Small intestine (tissue), 7 donors: Measurements from ENCODE around the gene KCNH1. TPM values are rescaled to one million over a fixed set of nuclear protein-coding genes. Genes with fewer than 3 reads are reported as not detected.

ENCODE experiments used
- DNase-seq, 2 donors: peaks; one replicate each; pipeline versions ENCODE4 v3.0.0 to v3.0.0-alpha.2; 2013
- FAIRE-seq: peaks from 2 replicates; lab custom pipeline; 2012; peaks lifted over from hg19 to GRCh38; lab: Jason Lieb, UNC
- H3K27ac ChIP-seq, 3 donors: one replicate each; pipeline ENCODE4 v1.5.1; 2013; ENCODE audit warnings: low read length in 2 of 3, mild to moderate bottlenecking in 2 of 3, control low read depth in 1 of 3, inconsistent platforms in 1 of 3, low read depth in 1 of 3, moderate library complexity in 1 of 3
- H3K27me3 ChIP-seq, 3 donors: one replicate each; pipeline ENCODE4 v1.6.1; 2013; ENCODE audit warnings: low read length in 3 of 3, inconsistent platforms in 1 of 3; ENCODE audit not compliant: control insufficient read depth in 3 of 3, insufficient read depth in 3 of 3
- H3K36me3 ChIP-seq, 3 donors: one replicate each; pipeline ENCODE4 v1.6.1; 2013; ENCODE audit warnings: low read length in 3 of 3, inconsistent platforms in 1 of 3, low read depth in 1 of 3, mild to moderate bottlenecking in 1 of 3, moderate library complexity in 1 of 3; ENCODE audit not compliant: control insufficient read depth in 3 of 3, insufficient read depth in 2 of 3
- H3K4me1 ChIP-seq, 3 donors: one replicate each; pipeline ENCODE4 v1.6.1; 2013; ENCODE audit warnings: low read length in 2 of 3, inconsistent platforms in 1 of 3, low read depth in 1 of 3, mild to moderate bottlenecking in 1 of 3, moderate library complexity in 1 of 3; ENCODE audit not compliant: control insufficient read depth in 3 of 3, insufficient read depth in 2 of 3
- H3K4me3 ChIP-seq, 3 donors: one replicate each; pipeline ENCODE4 v1.5.1; 2013; ENCODE audit warnings: low read length in 3 of 3, control low read depth in 1 of 3, inconsistent platforms in 1 of 3, low read depth in 1 of 3, mild to moderate bottlenecking in 1 of 3, moderate library complexity in 1 of 3
- H3K9me3 ChIP-seq, 2 donors: one replicate each; pipeline ENCODE4 v1.6.1; 2013; ENCODE audit warnings: low read depth in 1 of 2, low read length in 1 of 2; ENCODE audit not compliant: control insufficient read depth in 2 of 2, insufficient read depth in 1 of 2
- WGBS, 3 donors: extraction: QIAGEN DNeasy Blood & Tissue Kit; methylation state at CpG; one replicate each; pipeline ENCODE4 v1.1.7; 2013; 5-methylcytosine and 5-hydroxymethylcytosine counted together
- polyA plus RNA-seq, 4 donors: library from polyadenylated mRNA; stranded (reverse) in 3 of 4; unstranded in 1 of 4; fragments of 200-250 nt in 3 of 4; fragments of 120-200 nt in 1 of 4; gene quantifications; one replicate each; pipeline versions ENCODE4 v1.2.1 to v1.2.3, GENCODE V29; 2013
- donor health status: healthy with polysubstance abuse.
- donor health status: control.
- donor health status: control.
- donor health status: Bipolar disorder and iron deficiency.
- donor health status: healthy.

Gene KCNH1
- polyA plus RNA-seq, 4 donors = 0.13 to 0.42 TPM; not detected in 2

DNA sequence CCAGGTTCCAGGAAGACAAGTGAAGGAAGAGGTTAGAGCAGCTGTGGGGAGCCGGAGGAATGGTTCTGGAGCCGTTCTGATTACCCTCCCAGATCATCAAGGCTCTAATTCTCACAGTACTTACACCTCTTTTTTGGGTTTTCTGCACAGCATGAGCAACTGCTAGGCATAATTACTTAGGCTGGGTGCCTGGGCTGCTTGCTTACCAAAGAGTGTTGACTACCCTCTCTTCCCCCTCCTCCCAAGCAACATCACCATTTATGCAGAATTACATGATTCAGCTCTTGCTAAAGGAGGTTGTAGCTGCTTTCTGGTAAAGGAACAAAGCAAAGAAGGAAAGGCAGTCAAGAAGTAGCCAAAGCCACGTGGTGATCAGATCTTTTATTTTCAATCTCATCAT, 397.2 kb downstream of the KCNH1 start:
- H3K27ac ChIP-seq = no peak overlapping the region
- no peaks in the 10 kb centered on the region for H3K9me3 ChIP-seq
- no peaks in the 10 kb centered on the region for H3K4me1 ChIP-seq
- FAIRE-seq (no peak), DNase-seq (no peak)
- H3K36me3 ChIP-seq = no peaks in the 10 kb centered on the region
- H3K4me3 ChIP-seq = no peak overlapping the region
- no peaks in the 10 kb centered on the region for H3K27me3 ChIP-seq
- WGBS, 3 donors = 34 to 54% (median 47%) methylated on average over 3 of the region's 3 CpGs

DNA sequence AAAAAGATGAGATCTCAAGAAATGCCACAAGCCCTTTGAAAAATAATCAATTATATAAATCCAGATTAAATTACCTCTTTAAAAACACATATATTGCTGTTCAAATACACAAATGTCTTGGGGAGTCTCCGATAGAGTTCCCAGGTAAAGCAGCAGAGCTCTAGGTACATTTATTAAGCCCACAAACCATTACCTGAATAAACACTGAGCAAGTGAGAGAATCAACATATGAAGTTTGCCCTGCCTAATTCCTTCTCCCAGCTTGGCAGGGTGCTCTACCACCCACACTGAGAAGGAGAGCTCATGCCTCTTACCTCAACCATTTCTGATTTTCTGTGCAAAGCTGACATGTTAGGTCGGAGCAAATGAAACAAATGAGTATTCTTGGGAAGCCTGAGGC, 402.4 kb downstream of the KCNH1 start:
- DNase-seq = no peak
- H3K36me3 ChIP-seq = no peaks in the 10 kb centered on the region
- WGBS, 3 donors = 65 to 86% (median 66%) methylated on average over 2 of the region's 2 CpGs
- H3K9me3 ChIP-seq = no peaks in the 10 kb centered on the region
- no peak for FAIRE-seq
- H3K27me3 ChIP-seq = no peaks in the 10 kb centered on the region
- H3K4me1 ChIP-seq = no peaks in the 10 kb centered on the region
- no peak overlapping the region for H3K27ac ChIP-seq
- no peak overlapping the region for H3K4me3 ChIP-seq

DNA sequence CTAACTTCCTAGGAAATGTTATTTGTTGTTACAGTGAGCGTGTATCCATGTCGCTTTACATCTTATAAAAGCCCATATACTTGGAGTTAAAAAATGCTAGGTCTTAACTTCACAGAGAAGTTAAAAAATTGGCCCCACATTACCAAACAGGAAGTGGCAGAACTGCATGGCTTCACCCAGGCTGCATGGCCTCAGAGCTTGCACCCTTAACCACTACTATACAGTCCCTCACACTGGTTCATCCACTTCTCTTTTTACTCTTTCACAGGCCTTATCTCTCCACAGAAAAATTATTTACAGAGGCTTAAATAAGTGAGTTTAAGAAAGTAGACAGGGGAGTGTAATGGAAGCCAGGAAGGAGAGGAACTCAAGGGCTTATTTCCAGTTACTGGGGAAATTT, 402.8 kb downstream of the KCNH1 start:
- Histone ChIP-seq H3K9me3 (no peaks in the 10 kb centered on the region), H3K27me3 (no peaks in the 10 kb centered on the region), H3K27ac (no peak overlapping the region), H3K4me1 (no peaks in the 10 kb centered on the region), H3K4me3 (no peak overlapping the region), H3K36me3 (no peaks in the 10 kb centered on the region)
- DNase-seq (no peak), FAIRE-seq (no peak)
- 83 to 93% (median 89%) methylated on average over 2 of the region's 2 CpGs for WGBS, 3 donors

DNA sequence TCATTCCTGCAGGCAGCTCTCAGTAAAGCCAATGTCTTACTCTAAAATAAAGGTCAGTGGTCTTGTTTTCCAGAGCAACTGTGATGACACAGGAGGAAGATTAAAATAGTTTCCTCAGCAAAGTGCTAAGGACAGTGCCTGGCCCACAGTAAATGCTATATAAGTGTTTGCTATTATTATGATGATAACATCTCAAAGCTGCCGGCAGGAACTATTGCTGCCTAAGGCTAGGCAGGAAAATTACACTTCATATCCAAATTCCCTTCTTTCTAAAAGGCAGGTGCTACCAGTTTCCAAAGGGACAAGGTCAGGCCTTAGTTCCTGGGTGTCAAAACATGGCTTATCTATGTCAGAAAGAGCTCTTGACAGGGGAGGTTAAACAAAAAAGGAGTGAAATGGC, 403.9 kb downstream of the KCNH1 start:
- WGBS, 3 donors = 57 to 75% (median 65%) methylated on average over 1 of the region's 1 CpG
- Histone ChIP-seq H3K36me3 (no peaks in the 10 kb centered on the region), H3K4me1 (no peaks in the 10 kb centered on the region), H3K4me3 (no peak overlapping the region), H3K9me3 (no peaks in the 10 kb centered on the region), H3K27ac (no peak overlapping the region), H3K27me3 (no peaks in the 10 kb centered on the region)
- FAIRE-seq (no peak), DNase-seq (no peak)

DNA sequence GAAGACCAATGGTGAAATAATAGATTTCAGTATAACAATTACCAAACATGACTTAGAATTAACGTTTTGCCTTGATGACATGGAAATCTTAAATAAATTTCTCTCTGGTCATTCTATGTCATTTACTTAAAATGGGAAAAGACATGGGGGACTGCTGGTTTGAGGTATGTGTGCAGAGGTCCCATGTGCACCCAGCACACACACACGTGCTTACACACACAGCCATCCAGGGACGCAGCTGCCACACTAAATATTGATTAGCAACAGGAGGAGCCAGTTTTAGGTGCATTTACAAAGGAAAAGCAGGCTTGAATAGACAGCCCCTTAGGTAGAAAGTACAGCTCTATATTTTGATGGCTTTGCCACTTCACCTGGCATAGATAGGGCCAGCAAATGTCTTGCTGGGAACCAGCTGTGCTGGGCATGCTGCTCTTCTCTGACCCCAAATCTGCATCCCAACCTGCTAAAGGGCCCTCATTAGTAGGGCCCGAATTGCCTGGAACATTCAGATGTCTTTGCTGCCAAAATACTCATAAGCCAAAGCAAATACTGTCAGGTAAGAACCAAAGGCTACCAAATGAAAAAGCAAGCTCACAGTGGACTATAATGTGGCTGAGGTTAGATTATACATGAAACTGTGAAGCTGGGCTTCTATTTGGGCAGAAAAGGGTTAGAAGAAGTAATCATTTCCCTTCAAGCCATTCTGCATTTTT, 405.4 kb downstream of the KCNH1 start:
- WGBS, 3 donors = 61 to 78% (median 68%) methylated on average over 4 of the region's 4 CpGs
- Histone ChIP-seq H3K27me3 (no peaks in the 10 kb centered on the region), H3K4me1 (no peaks in the 10 kb centered on the region), H3K27ac (no peak overlapping the region), H3K4me3 (no peak overlapping the region), H3K9me3 (no peaks in the 10 kb centered on the region), H3K36me3 (no peaks in the 10 kb centered on the region)
- no peak for FAIRE-seq
- DNase-seq = no peak

DNA sequence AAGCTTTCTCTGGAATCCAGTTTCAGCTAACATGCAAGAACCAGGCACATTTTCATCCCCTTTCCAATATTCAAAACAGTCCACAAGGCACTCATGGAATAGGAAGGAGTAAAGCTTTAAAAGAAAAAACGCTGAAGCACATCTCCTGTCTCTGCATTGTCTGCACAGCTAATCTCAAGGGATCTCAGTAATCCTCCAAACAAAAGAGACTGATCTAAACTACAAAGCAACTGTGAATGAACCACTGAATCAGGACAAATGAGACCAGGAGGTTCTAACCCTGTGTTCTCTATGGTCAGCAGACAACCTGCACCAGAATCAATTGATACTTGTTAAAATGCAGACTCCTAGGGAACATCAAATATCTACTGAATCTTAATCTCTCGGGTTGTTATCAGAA, 406.2 kb downstream of the KCNH1 start:
- DNase-seq = no peak
- H3K4me3 ChIP-seq = no peak overlapping the region
- no peaks in the 10 kb centered on the region for H3K27me3 ChIP-seq
- WGBS, 3 donors = 23 to 50% (median 24%) methylated on average over 2 of the region's 2 CpGs
- no peaks in the 10 kb centered on the region for H3K4me1 ChIP-seq
- no peak overlapping the region for H3K27ac ChIP-seq
- H3K36me3 ChIP-seq = no peaks in the 10 kb centered on the region
- FAIRE-seq = no peak
- H3K9me3 ChIP-seq = no peaks in the 10 kb centered on the region

DNA sequence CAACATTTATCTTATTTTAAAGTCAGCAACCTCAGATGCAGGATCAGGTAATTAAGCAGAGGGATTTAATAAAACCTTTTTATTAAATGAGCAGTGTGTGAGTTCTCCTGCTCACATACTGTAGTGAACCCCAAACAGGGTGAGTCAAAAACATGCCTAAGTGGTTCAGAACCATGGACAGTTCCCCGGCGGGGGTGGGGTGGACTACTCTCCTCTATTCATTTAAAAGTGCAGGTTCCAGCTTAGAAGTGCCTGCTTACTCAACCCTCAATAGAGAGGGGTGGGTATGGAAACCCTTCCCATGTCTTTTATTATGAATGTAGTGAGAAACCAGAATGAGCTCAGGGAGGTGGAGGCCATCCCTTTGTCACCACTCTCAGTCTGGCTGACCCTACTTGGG, 407.3 kb downstream of the KCNH1 start:
- H3K4me3 ChIP-seq = no peak overlapping the region
- H3K36me3 ChIP-seq = no peaks in the 10 kb centered on the region
- H3K27ac ChIP-seq = no peak overlapping the region
- peak in 1 of 2 donors; percentile 36 for DNase-seq
- H3K4me1 ChIP-seq = no peaks in the 10 kb centered on the region
- H3K27me3 ChIP-seq = no peaks in the 10 kb centered on the region
- FAIRE-seq = no peak
- H3K9me3 ChIP-seq = no peaks in the 10 kb centered on the region
- 5 to 12% (median 12%) methylated on average over 2 of the region's 2 CpGs for WGBS, 3 donors

DNA sequence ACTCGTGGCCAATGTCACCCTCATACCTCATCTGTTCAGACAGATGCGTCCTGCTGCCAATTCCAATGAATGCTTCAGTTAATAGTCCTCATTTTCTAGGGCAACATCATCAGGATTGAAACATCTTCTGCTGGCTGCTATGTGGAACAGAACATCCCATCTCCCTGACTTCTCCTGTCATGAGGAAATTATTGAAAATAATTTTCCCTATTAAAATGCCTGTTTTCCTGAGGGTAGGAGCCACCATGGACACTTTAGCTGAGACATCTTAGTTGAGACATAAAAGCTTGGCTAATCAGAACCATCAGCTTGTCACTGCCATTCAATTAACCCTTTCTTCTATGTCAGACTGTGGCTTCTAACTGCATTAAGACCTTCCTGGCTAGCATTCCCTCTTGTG, 409.2 kb downstream of the KCNH1 start:
- Histone ChIP-seq H3K4me3 (no peak overlapping the region), H3K27ac (no peak overlapping the region), H3K9me3 (no peaks in the 10 kb centered on the region), H3K4me1 (no peaks in the 10 kb centered on the region), H3K27me3 (no peaks in the 10 kb centered on the region), H3K36me3 (no peaks in the 10 kb centered on the region)
- DNase-seq = no peak
- WGBS, 3 donors = 79 to 85% (median 79%) methylated on average over 2 of the region's 2 CpGs
- no peak for FAIRE-seq

DNA sequence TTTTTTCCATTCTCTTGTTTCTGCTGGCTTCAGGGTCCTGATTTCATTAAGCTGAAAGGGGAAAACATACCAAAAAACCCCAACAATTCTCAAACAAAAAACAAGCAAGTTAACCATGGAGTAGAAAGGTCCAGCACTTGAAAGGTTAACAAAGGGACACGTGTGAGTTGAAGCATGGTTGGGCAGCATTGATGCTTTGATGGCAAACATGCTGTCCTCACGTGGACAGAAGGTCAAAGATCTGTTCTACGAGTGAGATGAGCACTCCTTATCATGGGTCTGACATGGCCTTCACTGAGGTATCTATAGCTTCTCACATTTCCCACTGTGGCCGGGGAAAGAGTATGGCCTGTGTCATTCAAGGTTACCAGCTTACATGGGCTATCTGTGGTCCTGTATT, 410.3 kb downstream of the KCNH1 start:
- H3K9me3 ChIP-seq = no peaks in the 10 kb centered on the region
- no peak for FAIRE-seq
- WGBS, 3 donors = 14 to 41% (median 26%) methylated on average over 4 of the region's 4 CpGs
- no peaks in the 10 kb centered on the region for H3K27me3 ChIP-seq
- H3K36me3 ChIP-seq = no peaks in the 10 kb centered on the region
- H3K4me3 ChIP-seq = no peak overlapping the region
- DNase-seq = no peak
- H3K27ac ChIP-seq = no peak overlapping the region
- no peaks in the 10 kb centered on the region for H3K4me1 ChIP-seq
